ENCODE results near the gene ODAD2.
"Not testable (repeated sequence)": the region's sequence is repeated elsewhere in the genome, so short reads cannot be mapped to it uniquely, and the experiment has no call there.

Gene ODAD2

DNA sequence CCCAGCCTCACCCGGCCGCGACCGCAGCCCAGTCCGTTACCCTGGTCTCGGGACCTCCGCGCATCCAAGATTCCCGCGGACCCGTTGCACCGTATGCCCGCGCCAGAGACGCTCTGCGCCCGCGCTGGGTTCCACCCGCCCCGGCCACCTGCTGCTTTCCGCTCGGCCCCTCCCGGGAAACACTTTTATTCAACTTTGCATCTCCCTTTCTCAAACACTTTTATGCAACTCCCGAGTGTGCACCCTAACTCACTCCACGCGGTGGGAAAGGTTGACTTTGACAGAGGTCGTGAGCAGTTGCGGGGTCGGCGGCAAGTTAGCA, at the start of gene ODAD2:
Gene ODAD2, minus strand, starts transcription at position 126 of the 322 bp plus-strand sequence. CDS start 3,937 bp downstream, outside the sequence.
- no peak for DNase-seq (ENCODE audit: low read depth in 2 of 2)

DNA sequence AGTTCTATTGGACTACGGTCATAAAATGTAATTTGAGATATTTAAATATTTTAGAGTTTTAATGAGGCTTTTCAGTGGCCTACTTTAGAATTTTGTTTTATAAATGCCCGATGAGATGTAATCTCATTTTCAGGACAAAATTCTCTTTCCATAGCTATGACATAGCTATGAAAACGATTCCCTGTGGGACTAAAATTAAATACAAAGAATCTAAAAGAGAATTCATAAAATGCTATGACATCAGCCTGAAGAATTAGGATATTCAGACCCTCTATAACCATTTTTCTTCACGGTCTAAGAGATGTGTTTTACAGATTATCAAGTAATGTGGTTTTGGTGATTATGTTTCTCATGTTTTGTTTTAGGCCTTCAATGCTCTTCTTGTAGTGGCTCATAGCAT, 48.2 kb upstream of the ODAD2 start:
- no peak for DNase-seq (ENCODE audit: low read depth in 2 of 2)

GRCh38 chr10:28046579-28046978, 47.7 kb upstream of the ODAD2 start:
- DNase-seq (ENCODE audit: low read depth in 2 of 2) = no peak

DNA sequence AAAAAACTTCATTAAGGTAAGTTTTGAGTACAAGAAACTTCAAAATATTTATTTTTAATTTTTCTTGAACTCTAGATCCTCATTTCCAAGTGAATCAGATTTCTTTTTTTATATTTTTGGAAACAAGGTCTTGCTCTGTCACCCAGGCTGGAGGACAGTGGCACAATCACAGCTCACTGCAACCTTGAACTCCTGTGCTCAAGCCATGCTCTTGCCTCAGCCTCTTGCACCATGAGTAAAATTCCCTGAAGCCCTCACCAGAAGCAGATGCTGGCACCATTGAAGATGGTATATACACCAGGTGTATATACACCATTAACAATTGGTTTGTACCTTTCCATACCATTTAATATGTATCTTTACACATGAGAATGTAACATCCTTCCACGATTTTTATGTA, 45.1 kb upstream of the ODAD2 start:
- DNase-seq (ENCODE audit: low read depth in 2 of 2) = no peak

DNA sequence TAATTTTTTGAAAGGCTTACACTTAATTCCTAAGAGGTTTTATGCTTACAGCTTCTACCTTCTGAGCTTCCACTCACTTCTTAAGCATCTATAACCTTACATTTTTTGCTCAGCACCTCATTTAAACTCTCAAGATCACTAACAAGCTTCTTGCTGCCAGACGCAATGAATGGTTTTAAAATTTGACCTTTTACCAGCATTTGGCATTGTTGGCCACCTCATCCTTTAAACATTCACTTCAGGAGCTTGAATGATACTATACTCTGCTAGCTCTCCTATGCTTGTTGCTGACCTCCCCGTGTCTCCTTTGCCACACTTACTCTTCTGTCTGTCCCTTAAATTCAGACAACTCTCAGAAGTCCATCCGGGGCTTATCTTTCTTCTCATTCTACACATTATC, 37.7 kb upstream of the ODAD2 start:
- no peak for DNase-seq (ENCODE audit: low read depth in 2 of 2)

GRCh38 chr10:28020993-28021982, 22.4 kb upstream of the ODAD2 start:
- no peak for DNase-seq (ENCODE audit: low read depth in 2 of 2)

GRCh38 chr10:28020080-28020860, 21.4 kb upstream of the ODAD2 start:
- no peak for DNase-seq (ENCODE audit: low read depth in 2 of 2)

DNA sequence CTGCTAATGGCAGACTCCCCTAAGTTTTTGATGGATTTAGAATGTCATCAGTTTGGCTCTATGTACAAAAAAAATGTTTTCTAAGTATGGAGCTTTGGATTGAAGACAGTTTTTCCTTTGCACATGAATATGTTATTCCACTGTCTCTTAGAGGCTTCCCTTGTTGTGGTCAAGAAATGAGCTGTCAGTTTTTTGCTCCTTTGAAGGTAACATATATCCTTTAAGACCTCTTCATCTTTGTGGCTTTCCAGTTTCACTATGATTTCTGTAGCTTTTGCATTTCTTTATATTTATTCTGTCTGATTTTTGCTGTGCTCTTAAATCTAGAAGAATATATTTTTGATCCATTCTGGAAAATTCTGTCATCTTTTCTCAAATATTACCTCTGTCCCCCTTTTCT, 15.8 kb upstream of the ODAD2 start:
- DNase-seq (ENCODE audit: low read depth in 2 of 2) = no peak

- DNase-seq (ENCODE audit: low read depth in 2 of 2) = no peak
These were observed 14.2 kb upstream of the ODAD2 start for GRCh38 chr10:28012990-28013515.

DNA sequence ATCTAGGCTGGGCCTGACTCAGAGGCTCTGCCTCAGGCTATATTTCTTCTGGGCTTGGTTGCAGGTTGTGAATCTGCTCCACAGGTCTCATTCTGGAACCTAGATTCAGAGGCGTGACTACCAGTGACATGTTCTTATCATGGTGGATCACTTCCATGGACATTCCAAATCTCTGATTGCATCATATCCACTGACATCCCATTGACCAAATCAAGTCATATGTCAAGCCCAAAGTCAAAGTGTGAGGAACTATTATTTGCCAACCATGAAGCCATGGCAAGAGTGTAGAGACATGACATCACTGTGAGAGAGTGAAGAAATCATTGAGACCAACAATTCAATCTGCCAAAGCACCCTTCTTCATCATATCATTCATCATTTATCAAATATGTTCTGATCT, 11.9 kb upstream of the ODAD2 start:
- no peak for DNase-seq (ENCODE audit: low read depth in 2 of 2)

- DNase-seq (ENCODE audit: low read depth in 2 of 2) = no peak
These were observed 9.2 kb upstream of the ODAD2 start for GRCh38 chr10:28008054-28008453.

- no peak for DNase-seq (ENCODE audit: low read depth in 2 of 2)
These were observed 2.5 kb upstream of the ODAD2 start for GRCh38 chr10:28001353-28001752.

DNA sequence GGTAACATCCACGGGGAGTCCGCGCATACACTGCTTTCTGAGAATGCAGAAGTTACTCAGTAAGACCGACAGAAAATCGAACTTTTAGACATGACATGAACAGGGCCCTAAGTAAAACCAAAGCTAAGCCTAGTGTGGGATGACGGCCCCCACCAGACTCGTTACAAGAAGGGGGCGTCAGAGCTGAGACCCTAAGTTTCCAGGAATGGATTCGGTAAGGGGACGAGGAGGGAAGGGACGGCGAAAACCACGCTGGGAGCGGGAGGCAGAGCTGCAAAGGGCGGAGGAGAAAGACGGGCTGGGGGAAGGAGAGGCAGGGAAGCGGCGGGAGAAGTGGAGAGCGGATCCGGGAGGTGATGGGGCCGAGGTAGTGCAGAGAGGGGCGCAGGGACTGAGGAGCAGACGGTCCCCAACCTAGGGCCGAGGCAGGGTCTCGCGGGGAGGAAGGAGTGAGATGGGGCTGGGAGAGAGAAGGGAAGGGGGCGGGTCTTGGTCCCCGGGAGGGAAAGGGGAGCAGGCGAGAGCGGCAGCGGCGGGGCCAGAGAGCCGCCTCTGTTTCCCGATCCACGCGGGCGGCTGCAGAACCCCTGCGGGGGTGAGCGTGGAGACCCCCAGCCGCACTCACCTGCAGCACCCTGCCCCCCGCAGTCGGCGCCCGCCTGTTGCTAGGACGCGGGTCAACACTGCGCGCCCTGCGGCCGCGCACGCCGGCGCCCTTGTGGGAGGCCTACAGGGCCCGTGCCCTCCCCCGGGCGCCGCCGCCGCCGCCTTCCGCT, 513 bp downstream of the ODAD2 start:
- DNase-seq (ENCODE audit: low read depth in 2 of 2) = peak in 1 of 2 donors; percentile 0

DNA sequence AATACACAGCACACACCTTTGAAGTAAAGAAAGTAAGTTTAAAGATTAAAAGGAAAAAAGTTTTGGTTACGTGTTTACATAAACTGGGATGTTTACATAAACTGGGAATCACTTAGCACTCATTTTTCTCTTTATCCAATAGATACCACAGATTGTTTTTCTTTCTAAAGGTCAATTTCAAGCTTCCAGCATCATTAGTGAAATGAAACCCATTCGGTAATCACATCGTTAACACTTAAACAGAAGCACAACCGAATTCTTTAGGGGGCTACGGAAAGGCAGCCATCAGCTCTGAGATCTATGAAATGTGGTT, 1.1 kb downstream of the ODAD2 start:
- DNase-seq (ENCODE audit: low read depth in 2 of 2) = no peak

- DNase-seq (ENCODE audit: low read depth in 2 of 2) = no peak
These were observed 3.6 kb downstream of the ODAD2 start for GRCh38 chr10:27995311-27995710.

- DNase-seq (ENCODE audit: low read depth in 2 of 2) = not testable (repeated sequence)
These were observed 9.5 kb downstream of the ODAD2 start for GRCh38 chr10:27989357-27989756.

DNA sequence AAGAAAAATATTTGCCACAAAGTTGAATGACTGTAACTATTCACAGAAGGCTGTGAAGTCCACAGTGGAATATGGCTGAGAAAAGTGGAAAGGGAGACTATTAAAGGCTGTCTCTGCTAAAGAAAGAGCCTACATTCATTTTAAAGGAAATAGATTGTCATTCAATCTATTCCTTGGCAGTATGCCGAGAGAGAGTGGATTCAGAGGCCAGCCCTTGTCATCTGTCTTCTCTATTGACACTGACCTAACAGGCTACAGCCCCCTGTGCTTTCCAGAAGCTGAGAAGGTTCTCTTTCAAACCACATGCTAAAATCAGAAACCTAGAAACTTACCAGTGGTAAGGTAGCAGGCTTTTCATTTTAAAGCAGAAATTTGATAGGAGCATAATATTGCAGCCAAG, 12.1 kb downstream of the ODAD2 start:
- no peak for DNase-seq (ENCODE audit: low read depth in 2 of 2)

- DNase-seq (ENCODE audit: low read depth in 2 of 2) = no peak
These were observed 15.9 kb downstream of the ODAD2 start for GRCh38 chr10:27982875-27983543.

DNA sequence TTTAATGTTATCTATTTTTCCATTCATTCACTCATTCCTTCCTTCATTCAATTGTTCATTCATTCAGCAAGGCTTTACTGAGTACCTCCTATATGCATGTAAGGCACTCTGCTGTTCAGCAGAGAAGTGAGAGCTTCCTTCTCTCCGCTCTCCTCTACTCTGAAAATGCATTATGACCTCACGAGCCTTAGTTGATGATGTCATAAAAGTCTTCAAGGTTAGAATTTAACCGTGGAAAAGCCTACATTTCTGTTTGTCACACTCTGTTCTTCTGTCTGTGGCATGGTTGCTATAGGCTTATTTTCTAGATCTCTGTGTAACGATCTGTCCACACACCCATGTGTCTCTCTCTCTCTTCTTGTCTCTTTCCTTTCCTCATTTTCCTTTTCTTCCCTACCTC, 17.1 kb downstream of the ODAD2 start:
- no peak for DNase-seq (ENCODE audit: low read depth in 2 of 2)

DNA sequence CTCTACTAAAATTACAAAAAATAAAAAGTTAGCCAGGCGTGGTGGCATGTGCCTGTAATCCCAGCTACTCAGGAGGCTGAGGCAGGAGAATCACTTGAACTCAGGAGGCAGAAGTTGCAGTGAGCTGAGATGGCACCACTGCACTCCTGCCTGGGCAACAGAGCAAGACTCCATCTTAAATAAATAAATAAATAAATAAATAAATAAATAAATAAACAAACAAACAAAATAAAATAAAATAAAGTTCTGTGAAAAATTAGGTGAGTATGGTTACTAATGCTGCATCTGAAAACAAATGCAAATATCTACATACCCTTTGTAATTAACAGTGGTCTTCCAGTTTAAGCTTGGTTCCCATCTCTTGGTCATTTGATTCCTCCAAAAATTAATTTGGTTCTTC, 28.1 kb downstream of the ODAD2 start:
- not testable (repeated sequence) for DNase-seq (ENCODE audit: low read depth in 2 of 2)

- DNase-seq (ENCODE audit: low read depth in 2 of 2) = not testable (repeated sequence)
These were observed 28.9 kb downstream of the ODAD2 start for GRCh38 chr10:27969931-27970330.

Measured in stimulated activated CD4-positive, alpha-beta T cell treated with anti-CD3 and anti-CD28 coated beads, Interleukin-15, amount 100 ng/mL, for 48 hours (primary cell).